SKM-1 (cell line): Measurements from ENCODE around the gene IGFBPL1.
"Not testable (repeated sequence)": the region's sequence is repeated elsewhere in the genome, so short reads cannot be mapped to it uniquely, and the experiment has no call there.

Source experiments
- DNase-seq: peaks from one replicate; lab custom pipeline; 2025; ENCODE audit not compliant: unreplicated experiment; lab: John Stamatoyannopoulos, UW

The IGFBPL1 gene

DNA sequence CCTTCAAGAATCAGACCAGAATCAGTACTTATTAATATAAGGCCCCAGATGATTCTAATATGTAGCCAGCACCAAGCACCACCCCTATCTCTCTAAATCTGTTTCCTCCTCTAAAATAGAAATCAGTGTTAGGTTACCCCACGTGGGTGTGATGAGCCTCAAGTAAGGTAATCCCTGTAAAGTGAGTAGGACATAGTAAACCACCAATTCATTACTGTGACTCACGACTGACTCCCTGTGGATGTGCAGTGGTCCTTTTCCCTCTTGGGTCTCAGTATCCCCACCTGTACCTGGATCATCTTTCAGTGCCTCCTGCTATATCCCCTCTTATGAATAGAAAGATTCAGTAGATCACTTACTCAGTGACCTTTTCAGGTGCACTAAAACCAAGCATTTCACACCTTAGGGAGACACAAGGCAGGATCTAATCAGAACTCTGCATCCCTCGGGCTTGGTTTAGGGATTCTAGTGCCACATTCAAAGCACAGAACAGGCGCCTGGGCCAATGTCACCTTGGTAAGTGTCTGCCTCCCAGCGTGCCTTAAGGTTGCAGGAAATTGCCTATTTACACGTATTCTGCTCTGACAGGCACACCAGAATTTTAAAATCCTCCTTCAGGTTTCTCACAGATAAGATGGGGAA, 43.9 kb downstream of the IGFBPL1 start:
- no peak for DNase-seq

DNA sequence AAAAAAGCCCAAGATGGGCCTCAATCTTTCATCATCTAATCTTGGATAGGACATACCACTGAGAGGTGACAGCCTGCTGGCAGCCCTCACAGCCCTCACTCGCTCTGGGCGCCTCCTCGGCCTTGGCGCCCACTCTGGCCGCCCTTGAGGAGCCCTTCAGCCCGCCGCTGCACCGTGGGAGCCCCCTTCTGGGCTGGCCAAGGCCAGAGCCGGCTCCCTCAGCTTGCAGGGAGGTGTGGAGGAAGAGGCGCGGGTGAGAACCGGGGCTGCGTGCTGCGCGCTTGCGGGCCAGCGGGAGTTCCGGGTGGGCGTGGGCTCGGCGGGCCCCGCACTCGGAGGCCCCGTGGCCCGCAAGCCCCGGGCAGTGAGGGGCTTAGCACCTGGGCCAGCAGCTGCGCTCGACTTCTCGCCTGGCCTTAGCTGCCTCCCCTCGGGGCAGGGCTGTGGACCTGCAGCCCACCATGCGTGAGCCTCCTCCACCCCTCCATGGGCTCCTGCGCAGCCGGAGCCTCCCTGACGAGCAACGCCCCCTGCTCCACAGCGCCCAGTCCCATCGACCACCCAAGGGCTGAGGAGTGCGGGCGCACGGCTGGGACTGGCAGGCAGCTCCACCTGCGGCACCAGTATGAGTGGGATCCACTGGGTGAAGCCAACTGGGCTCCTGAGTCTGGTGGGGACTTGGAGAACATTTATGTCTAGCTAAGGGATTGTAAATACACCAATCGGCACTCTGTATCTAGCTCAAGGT, 46.7 kb downstream of the IGFBPL1 start:
- not testable (repeated sequence) for DNase-seq

DNA sequence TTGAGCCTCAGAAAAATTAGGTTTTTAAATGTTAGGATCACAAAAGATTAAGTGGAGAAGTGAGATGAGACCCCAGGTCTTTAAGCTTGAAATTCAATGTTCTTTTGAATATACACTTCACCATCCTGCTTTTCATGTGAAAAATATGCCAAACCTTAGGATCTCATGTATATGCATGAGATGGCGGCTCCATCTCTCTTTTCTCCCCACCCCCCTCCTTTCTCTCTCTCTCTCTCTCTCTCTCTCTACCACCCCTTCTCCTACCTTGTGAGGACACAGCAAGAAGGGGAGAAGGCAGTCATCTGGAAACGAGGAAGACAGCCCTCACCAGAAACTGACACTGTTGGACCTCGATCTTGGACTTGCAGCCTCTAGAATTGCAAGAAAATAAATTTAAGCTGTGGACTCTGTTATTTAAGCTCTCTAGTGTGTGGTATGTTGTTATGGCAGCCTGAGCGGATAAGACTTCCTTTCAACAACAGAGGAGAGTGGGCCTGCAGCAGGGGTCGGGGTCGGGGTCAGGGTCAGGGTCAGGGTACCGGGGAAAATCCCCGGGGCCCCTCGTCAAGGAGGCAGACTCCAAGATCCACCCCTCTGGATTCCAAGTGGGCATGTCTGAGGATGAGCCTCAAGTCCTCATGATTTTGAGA, 48.1 kb downstream of the IGFBPL1 start:
- DNase-seq, result no peak

DNA sequence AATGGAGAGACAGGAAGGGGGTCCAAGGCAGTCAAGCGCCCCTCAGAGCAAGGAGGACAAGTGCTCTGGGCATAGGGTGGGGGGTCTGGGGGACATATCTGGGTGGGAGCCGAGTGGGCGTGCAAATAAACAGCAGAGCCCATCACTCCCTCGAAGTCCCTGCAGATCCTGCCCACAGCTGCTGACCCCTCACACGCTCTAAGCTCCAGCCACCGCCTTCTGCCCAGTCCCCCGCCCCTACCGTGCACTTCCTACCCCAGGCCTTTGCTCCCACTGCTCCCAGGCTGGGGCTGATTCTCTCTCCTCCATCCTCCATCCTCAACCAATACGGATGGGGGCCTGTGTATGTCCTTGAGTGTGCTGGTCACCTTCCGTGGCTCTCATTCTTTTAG, 48.7 kb downstream of the IGFBPL1 start:
- no peak for DNase-seq

DNA sequence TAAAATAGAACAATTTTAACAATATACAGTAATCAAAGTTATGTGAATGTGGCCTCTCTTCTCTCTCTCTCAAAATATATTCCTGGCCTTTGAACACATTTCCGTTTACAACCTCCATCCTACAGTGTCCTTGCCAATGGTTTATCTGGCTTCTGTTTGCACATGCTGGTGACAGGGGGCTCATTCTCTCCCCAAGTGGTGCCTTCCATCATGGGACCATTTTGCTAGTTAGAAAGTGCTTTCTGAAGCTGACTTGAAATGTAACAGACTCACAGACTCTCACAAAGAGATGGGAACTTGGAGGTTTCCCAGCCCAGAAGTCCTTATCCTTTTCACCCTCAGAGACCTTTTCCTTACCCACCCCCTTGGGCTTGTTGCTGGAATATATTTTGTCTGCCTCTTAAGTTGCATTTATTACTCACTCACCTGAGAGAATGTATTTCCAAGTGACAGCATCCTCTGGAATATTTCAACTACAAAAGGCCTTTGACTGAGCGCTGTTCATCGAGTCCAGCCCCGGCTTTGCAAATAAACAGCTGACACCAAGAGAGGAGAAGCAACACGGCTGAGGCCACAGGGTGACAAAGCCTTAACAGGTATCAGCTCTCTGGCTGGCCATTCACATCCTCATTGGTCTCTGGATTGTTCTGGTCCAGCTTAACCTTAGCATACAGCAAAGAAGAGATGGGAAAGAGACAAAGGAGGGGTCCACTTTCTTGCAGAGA, 49.2 kb downstream of the IGFBPL1 start:
- DNase-seq, result no peak

DNA sequence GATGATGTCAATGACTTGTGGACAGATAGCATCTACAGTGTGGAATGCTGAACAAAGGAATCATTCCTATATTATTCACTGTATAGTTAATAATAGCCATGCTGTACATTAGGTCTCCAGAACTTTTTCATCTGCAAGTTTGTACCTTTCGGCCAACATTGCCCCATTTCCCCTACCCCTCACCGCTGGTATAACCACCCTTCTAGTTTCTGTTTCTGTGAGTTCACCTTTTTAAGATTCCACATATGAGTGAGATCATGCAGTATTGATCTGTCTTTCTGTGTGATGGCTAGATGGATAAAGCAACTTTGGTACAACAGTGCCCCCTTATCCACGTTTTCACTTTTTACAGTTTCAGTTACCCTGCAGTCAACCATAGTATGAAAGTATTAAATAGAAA, 50.6 kb downstream of the IGFBPL1 start:
- no peak for DNase-seq

DNA sequence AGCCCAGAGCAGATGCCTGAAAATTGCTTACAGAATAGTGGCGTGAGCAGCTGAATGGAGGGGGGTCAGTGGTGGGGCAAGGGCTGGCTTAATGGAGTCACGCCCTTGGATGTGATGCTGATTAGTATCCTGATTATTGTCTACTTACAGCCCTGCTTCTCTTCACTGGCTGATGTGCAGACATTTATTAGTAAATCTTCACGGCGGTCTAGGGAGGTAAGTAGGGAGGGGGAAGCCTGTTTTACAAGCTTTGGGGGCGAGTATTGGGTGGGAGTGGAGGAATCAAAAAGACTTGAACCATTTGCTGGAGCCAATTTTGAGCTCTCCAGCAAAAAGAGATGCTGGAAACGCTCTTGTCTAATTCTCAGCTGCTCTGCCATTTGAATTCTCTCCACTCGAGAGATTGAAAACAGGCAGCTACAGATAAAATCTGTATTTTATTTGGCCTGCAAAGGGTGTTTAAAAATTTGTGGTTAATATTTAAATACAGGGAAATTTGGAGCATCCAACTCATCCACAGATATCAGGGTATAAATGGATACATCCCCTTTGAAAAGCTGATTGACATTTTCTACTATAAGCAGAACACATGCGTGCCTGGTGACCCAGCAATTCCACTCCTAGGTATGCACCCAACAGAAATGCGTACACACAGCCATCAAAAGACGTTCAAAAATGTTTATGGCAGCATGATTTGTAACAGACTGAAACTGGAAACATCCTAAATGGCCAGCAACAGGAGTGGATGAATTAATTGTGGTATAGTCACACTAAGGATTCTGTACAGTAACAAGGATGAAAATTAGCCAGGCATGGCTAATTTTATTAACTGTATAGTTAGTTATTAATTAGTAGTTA, 51.3 kb downstream of the IGFBPL1 start:
- DNase-seq, result no peak

DNA sequence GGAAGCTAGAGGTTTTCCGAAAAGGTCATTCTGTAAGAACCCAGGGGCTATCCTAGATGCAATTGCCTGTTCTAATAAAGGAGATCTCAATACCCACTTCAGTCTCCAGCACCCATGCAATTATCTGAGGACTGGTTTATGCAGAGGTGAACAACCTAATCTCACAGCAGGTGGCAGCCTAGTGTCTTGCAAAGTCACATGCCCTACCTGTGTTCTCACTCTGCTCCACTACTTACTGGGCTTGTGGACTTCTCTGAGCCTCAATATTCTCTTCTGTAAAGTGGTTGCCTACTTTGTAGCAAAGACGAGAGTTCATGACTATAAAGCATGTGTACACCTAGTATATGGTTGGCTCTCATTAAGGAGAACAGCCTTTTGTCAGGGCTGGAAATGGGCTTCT, 52.8 kb downstream of the IGFBPL1 start:
- no peak for DNase-seq

DNA sequence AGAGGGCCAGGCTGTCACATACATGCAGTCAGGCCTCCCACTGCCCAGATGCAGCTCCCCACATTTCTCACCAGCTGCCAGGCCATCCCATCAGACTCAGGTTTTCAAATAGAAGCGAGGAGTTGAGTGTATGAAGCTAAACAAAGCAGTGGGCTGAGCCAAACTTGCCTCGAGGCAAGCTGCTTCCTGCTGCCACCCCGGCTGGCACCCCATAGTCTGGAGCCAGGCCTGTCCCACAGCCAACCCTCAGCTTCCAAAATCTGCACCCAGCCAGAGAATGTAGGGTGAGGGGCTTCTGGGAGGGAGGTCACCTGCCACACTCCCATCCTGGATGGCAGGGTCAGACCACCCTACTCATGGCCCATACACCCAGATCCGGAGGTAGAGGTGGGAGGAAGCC, 54.1 kb downstream of the IGFBPL1 start:
- no peak for DNase-seq

DNA sequence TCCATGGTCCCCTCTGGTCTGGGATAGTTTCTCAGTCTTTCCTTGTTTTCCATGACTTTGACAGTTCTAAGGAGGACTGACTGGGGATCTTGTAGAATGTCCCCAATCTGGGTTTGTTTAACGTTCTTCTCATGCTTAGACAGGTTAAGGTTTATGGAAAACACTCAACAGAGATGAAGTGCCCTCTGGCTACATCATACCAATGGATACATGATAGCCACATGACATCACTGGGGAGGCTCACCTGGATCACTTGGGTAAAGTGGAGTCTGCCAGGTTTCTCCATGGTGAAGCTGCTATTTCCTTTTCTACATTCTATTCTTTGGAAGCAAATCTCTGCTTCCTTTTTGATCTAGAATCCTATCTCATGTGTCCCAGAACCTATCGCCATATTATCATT, 55.5 kb downstream of the IGFBPL1 start:
- DNase-seq, result no peak

DNA sequence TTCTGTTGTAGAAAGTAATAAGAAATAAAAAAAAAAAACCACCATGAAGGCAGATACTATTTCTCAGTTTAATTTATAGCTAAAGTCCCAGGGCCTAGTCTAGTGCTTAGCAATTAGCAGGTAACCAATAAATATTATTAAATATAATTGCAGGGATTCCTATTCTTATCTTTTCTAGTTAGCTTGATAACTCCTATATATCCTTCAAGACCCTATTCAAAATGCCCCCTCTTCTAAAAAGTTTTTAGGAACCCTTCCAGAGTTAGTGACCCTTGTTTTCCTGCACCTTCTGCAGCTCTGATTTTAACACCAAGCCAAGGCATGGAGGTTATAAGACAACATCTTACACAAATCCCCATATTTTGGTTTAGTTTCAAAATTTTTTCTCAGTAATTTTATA, 56.4 kb downstream of the IGFBPL1 start:
- DNase-seq, result no peak

DNA sequence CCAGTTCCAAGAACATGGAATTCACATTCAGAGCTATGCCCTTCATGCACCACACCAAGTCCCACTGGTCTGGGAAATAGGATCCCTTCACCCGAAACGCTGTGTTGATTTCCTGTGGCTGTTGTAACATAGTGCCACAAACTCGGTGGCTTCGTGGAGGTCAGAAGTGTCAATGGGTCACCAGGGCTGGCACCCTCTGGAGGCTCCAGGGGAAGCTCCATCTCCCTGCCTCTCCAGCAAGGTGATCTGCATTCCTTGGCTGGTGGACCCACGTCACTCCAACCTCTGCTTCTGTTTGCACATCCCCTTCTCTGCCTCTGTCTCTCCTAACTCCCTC, 60.7 kb downstream of the IGFBPL1 start:
- DNase-seq, result no peak

DNA sequence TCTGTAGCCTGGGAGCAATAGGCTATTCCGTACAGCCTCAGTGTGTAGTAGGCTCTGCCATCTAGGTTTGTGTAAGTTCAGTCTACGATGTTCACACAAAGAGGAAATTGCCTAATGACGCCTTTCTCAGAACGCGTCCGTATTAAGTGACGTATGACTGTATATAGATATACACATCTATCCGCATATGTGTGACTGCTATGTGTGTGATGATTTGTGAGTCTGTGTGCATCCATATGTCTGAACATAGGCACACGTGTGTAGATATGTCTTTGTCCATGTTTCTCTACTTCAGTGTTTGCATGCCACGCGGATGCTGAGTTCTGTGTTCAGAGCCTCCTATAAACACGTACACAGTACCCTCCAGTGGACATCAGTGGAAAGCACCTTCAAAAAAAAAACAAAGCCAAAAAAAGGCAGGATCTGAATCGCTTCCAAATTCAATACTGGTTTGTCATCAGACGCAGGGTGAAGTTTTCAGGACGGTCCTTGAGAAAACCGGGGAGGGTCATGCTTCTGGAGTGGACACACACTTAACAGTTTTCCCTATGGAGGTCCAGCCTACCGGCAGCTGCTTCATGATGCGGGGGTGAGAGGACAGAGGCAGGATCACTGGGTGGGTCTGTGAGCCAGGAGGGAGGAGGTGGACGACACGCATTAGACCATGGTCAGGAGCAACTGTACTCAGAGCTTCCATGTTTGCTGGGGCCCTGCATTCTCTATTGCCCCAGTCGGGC, 61.2 kb downstream of the IGFBPL1 start:
- peak; percentile 27 for DNase-seq

DNA sequence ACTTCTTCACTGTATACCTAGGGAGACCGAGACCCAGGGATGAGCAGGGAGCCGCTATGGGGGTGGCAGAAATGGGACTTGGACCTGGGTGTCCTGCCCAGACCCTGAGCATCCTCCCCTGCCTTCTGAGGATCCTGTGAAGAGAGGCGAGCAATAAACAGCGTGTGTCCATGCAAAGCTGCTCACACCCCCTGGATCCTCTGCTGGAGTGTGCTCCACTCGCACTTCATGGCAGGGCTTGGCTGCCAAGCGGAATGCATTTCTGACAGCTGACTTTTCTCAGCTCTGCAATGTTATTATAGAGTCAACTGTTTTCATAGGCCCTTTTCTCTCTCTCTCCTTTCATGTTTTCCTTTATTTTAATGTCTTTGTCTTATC, 62.8 kb downstream of the IGFBPL1 start:
- DNase-seq, result no peak

DNA sequence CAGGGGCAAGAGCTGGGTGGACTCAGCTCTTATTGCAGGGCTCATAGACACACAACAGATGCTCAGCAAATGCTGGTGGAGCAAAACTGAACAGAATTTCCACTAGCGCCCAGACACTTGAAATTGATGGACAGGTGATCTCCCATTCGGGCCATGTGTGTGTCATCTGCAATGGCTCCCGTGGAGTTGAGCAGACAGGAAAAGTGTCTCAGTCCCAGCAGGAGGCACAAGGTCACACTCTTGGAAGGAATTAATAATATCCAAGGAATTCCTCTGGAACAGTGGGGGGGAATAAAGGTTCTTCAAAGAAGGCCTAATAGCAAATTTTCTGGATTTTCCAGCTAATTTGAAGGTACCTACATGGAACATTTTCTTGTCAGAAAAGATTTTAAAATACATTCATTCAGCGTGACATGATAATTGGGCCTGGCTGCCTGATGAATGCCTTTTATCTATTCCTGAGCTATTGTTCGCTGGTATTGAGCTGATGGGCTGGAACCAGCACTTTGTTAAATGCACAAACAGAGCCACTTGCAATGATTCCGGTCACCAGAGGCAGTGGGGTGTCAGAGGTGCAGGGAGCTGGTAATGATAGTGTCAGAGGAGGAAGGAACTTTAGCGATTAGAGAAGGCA, 63.3 kb downstream of the IGFBPL1 start:
- DNase-seq, result no peak

DNA sequence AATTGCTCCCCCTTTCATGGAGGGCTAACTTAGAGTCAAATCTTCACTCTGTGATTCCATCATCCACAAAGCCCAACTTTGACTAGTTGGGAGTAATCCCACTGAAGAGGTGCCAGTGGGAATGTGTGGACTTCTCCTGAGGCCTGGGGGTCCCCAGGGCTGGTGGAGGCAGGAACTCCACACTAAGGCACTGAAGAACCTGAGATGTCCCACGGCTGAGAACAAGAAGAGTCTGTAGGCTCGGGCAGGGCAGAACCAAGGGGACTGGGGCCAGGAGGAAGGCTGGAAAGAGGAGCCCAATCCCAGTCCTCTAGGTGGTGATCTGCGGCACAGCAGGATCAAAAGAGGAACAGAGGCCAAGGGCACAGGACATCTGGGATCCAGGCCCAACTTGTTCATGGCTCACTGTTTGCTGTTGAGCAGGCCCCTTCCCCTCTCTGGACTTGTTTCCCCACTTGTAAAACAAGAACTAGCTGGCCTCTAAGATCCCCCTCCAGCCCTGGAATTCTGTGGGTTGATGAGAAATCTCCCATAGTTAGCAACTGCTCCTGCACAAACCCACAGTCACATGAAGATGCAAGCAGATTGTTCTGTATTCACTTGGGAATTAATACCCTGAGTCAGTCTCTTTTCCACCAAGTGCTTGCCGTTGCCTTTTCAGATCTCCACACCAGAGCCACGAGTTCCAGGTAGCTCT, 64.4 kb downstream of the IGFBPL1 start:
- DNase-seq, result no peak

DNA sequence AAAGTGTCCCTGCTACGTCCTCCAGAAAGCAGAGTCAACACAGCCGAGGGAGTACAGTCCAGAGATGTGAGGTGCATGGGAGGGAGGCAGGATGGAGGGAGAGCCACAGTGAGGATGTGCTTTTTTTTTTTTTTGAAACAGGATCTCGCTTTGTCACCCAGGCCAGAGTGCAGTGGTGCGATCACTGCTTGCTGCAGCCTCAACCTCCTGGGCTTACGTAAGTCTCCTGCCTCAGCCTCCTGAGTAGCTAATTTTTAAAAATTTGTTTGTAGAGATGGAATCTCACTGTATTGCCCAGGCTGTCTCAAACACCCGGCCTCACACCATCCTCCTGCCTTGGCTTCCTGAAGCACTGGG, 65.0 kb downstream of the IGFBPL1 start:
- no peak for DNase-seq

DNA sequence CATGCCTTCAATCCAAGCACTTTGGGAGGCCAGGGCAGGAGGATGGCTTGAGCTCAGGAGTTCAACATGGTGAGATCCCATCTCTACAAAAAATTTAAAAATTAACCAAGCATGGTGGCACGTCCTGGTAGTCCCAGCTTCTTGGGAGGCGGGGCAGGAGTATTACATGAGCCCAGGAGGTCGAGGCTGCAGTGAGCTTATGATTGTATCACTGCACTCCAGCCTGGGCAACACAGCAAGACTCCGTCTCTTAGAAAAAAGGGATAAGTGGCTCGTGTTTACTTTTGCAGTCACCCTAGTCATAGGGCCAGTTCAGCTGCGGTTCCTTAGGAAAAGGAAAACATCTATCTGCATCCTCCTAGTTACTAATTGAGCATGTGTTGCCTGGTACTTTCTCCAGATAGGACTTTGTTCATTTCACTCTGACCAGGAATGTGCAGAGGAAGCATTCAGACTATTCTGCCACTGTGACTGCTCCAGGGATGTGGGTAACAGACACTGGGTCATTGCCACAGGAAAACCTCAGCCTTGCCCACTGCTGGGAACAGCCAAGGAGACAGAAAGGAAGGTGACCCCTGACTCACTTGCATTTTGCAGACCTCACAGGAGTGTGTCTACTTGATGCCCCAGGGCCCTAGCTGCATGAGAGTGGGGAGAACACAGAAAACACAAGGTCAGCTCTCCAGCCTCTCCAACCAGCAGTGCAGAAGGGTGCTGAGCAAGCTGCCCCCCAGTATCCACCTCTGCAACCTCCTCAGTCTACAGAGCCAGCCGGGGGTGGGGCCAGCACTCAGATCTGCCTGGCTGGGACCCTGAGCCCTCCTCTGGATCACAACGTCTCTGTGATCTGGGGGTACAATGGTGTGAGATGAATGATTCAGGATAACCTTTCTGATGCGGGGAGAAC, 65.6 kb downstream of the IGFBPL1 start:
- DNase-seq, result no peak
